GM10248 (cell line): Measurements from ENCODE around the gene SPSB1.
"Not testable (repeated sequence)": the region's sequence is repeated elsewhere in the genome, so short reads cannot be mapped to it uniquely, and the experiment has no call there.

Experiments
- CTCF ChIA-PET: fragments of 300-600 bp; sonication (Branson Sonifier 250); formaldehyde crosslinking; extraction: SDS; loops from one replicate; lab custom pipeline; 2021; ENCODE audit warnings: antibody characterized with exemption; lab: Yijun Ruan, JAX
- POLR2A ChIA-PET: fragments of 350-650 bp; sonication (Branson Sonifier 250); formaldehyde crosslinking; extraction: SDS; loops from one replicate; lab custom pipeline; 2020; ENCODE audit warnings: antibody characterized with exemption; lab: Yijun Ruan, JAX
- DNase-seq: peaks from one replicate; pipeline ENCODE4 v3.0.0; 2012; ENCODE audit errors: extremely low spot score
- TF ChIP-seq, protein P1 (sequence below): IDR thresholded peaks from 2 replicates; pipeline ENCODE4 v1.5.1; 2012; ENCODE audit warnings: mild to moderate bottlenecking, low read depth; ENCODE audit errors: extremely low read depth, missing control alignments, control extremely low read depth

SPSB1 gene

GRCh38 chr1:9378801-9379200 lies 86.1 kb downstream of the SPSB1 start:
- TF ChIP-seq, protein P1, sequence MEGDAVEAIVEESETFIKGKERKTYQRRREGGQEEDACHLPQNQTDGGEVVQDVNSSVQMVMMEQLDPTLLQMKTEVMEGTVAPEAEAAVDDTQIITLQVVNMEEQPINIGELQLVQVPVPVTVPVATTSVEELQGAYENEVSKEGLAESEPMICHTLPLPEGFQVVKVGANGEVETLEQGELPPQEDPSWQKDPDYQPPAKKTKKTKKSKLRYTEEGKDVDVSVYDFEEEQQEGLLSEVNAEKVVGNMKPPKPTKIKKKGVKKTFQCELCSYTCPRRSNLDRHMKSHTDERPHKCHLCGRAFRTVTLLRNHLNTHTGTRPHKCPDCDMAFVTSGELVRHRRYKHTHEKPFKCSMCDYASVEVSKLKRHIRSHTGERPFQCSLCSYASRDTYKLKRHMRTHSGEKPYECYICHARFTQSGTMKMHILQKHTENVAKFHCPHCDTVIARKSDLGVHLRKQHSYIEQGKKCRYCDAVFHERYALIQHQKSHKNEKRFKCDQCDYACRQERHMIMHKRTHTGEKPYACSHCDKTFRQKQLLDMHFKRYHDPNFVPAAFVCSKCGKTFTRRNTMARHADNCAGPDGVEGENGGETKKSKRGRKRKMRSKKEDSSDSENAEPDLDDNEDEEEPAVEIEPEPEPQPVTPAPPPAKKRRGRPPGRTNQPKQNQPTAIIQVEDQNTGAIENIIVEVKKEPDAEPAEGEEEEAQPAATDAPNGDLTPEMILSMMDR, result no peak
- POLR2A ChIA-PET, result no interaction called here
- CTCF ChIA-PET, result interaction anchor here (1.8 kb wide), 1 partner anchor 10 kb away, joined by 3 read pairs; no protein-coding TSS in a partner anchor
- no peak for DNase-seq

DNA sequence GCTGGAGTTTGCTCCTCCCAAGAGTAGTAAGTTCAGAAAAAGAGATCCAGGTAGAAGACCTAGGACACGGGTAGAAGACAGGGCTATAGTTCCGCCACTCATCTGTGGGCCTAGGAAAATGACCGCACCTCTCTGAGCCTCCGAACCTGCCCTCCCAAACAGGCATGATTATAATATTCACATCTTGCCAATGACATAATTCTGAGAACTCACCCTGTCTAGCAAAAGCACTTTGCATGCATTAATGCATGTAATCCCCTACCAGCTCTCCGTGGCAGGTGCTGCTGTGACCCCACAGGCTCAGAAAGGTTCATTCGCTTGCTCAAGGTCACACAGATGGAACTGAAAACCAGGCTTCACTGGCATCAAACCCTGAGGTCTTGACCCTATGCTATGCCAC lies 88.0 kb downstream of the SPSB1 start:
- POLR2A ChIA-PET, result no interaction called here
- CTCF ChIA-PET, result interaction anchor here (1.8 kb wide), 1 partner anchor 12 kb away, joined by 3 read pairs; no protein-coding TSS in a partner anchor
- TF ChIP-seq, protein P1, result no peak
- DNase-seq, result no peak

DNA sequence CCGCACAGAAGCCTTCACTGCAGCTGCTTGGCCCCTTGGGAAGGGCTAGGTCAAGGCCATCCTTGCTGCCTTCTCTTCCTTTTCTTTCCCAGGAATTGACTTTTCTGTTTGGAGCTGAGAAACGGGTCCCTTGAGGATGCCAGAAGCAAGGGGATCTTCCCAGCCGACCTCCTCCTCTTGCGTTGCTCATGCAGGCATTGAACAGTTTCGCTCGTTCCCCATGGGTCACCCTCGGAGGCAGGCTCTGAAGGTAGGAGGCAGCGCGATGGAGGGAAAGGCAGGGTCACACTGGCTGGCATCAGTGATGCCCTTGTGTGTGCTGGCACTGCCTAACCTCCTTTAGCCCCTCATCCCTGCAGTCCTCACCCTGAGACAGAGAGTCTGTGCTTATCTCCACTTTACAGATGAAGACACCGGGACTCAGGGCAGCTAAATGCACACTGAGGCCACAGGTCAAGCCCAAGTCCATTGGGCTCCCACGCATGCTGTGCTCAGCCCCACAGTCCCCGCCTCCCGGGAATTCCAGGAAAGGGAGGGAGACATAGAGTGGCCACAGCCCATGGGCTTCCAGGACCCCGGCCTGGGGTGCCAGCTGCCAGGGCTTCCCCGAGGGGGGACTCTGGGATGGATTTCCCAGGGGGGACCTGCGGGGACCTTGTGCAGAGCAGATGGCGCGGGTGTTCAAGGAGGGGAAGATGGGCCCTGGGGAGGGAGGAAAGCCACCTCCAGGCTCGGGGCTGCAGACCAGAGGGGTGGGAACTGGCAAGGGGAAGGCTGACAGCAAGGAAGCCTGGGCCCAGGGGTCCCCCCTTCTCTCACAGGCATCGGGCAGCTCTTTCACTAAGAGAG lies 90.2 kb downstream of the SPSB1 start:
- TF ChIP-seq, protein P1, result no peak
- POLR2A ChIA-PET, result no interaction called here
- DNase-seq, result no peak
- CTCF ChIA-PET, result no interaction called here

DNA sequence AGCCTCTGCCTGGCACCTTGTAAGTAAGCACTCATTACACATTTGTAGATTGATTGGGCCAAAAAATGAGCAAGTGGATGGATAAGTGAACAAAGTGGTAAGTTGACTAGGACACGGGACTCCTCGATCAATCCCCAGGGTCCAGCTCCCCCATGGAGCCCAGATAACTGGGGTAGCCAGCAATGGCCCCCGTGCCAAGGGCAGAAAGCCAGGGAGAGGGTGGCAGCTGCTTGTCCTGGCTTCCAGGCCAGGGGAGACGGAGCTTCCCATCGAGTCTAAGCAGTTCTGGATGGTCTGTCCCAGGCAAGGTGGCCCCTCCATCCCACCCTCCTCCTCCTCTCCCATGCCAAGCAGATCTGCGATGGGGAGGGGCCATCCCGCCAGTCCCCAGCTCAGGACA lies 91.4 kb downstream of the SPSB1 start:
- ChIA-PET CTCF (interaction anchor here (1.3 kb wide), 1 partner anchor 73 kb away, joined by 3 read pairs; no protein-coding TSS in a partner anchor), POLR2A (no interaction called here)
- no peak for DNase-seq
- TF ChIP-seq, protein P1, result no peak

DNA sequence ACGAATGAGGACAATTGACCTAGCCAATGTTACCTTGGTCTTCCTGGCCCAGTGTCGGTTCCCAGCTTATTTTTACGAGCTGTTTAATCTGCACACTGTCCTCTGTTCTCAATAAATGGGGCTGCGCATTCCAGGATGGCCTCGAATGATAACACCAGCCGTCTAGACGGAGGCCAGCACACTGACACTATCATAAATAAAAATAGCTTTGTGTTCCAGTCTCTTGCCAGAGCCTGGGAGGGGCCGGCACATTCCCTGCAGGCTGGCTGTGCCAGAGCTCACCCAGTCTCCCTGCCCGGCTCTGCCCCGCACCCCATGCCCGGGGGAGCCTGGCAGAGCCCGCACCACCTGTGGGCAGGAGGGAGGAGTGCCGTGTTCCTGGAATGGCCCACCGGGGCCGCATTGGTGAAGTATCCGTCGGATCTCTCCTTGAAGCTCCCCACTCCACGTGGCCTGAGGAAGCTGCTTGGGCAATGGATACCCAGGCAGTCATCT lies 92.1 kb downstream of the SPSB1 start:
- no peak for DNase-seq
- ChIA-PET POLR2A (no interaction called here), CTCF (interaction anchor here (1.3 kb wide), 1 partner anchor 72 kb away, joined by 3 read pairs; no protein-coding TSS in a partner anchor)
- TF ChIP-seq, protein P1, result no peak

DNA sequence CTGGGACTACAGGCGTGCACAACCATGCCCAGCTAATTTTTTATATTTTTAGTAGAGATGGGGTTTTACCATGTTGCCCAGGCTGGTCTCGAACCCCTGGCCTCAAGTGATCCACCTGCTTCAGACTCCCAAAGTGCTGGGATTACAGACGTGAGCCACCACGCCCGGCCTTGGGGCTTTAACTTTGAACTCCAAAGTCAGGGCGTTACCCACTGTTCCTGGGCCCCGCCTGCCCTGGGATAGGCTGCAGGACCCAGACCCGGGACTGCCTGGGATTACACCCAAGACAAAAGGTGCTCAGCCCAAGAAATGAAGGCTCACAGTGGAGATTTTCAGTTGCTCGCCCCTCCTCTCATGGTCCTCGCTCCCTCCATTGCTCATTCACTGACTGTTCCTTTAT lies 92.7 kb downstream of the SPSB1 start:
- DNase-seq, POLR2A ChIA-PET, CTCF ChIA-PET: not testable (repeated sequence)
